ENCODE measurements around the gene LOXL3. TPM values are rescaled to one million over a fixed set of nuclear protein-coding genes. Genes with fewer than 3 reads are reported as not detected.

LOXL3 gene
- total and polyA plus RNA-seq, 2 donors (not counting 1 experiment from before 2014, with no cell fraction given): 0.97 to 1.2 TPM

DNA sequence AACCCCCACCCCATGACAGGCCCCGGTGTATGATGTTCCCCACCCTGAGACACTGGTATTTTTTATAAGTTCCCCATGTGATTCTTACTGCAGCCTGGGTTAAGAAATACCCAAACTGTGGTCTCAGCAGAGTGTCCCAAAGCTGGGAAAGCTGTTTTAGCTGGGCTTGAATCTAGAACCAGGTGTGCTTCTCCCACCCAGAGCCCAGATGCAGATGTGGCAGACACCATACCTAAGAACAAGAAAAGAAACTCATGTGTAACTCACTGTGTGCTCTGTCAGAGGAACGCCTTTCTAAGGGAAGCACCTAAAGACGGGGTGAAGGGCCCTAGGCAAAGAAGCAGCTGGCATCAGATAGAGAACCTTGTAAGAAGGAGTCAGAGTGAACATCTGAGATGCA is 24.7 kb upstream of the LOXL3 start:
- no peaks in the 10 kb centered on the region for H3K9me3 Mint-ChIP-seq (ENCODE audit: insufficient read depth)
- no peak overlapping the region for H3K4me3 ChIP-seq (ENCODE audit: control extremely low read depth in 1 of 5, extremely low read depth in 1 of 5, insufficient read depth in 1 of 5, low read depth in 2 of 5, low read length in 4 of 5)
- WGBS (ENCODE audit: insufficient coverage): 82% methylated on average over 3 of the region's 3 CpGs
- intact Hi-C loops (cut with micrococcal nuclease): no loop called here
- peaks cover 0 to 2% (median 0%) of the 10 kb centered on the region in 4 experiments for H3K27me3 ChIP-seq (replicated peaks in 1 of 4; ENCODE audit: control extremely low read depth in 1 of 4, control insufficient read depth in 3 of 4, insufficient read depth in 4 of 4, low read length in 3 of 4)
- peaks cover 35% of the 10 kb centered on the region for H3K4me1 Mint-ChIP-seq
- ATAC-seq (ENCODE audit: low read depth) (no peak), DNase-seq (no peak)
- H3K36me3 ChIP-seq (replicated peaks in 1 of 2; ENCODE audit: control extremely low read depth in 1 of 2, control insufficient read depth in 1 of 2, extremely low read depth in 1 of 2, insufficient read depth in 2 of 2, low read length in 1 of 2): no peaks in the 10 kb centered on the region
- peaks cover 28 to 33% of the 10 kb centered on the region in 2 donors for H3K4me1 ChIP-seq (ENCODE audit: control insufficient read depth in 2 of 2, insufficient read depth in 2 of 2, low read length in 2 of 2)
- H3K27ac Mint-ChIP-seq: no peak overlapping the region
- no peak overlapping the region for H3K4me3 Mint-ChIP-seq
- no peaks in the 10 kb centered on the region for H3K27me3 Mint-ChIP-seq
- H3K79me2 ChIP-seq (ENCODE audit: control insufficient read depth, insufficient read depth, low read length): no peaks in the 10 kb centered on the region
- H3K27ac ChIP-seq (ENCODE audit: low read length in 2 of 2): no peak overlapping the region
- TF ChIP-seq EZH2 (IDR thresholded peaks at IDR 0.05; ENCODE audit: borderline replicate concordance, insufficient read depth, low read depth, low read length, poor library complexity, severe bottlenecking): no peak
- TF ChIP-seq, protein P1, sequence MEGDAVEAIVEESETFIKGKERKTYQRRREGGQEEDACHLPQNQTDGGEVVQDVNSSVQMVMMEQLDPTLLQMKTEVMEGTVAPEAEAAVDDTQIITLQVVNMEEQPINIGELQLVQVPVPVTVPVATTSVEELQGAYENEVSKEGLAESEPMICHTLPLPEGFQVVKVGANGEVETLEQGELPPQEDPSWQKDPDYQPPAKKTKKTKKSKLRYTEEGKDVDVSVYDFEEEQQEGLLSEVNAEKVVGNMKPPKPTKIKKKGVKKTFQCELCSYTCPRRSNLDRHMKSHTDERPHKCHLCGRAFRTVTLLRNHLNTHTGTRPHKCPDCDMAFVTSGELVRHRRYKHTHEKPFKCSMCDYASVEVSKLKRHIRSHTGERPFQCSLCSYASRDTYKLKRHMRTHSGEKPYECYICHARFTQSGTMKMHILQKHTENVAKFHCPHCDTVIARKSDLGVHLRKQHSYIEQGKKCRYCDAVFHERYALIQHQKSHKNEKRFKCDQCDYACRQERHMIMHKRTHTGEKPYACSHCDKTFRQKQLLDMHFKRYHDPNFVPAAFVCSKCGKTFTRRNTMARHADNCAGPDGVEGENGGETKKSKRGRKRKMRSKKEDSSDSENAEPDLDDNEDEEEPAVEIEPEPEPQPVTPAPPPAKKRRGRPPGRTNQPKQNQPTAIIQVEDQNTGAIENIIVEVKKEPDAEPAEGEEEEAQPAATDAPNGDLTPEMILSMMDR (IDR thresholded peaks at IDR 0.05): no peak
- no peak overlapping the region for H3K9ac ChIP-seq (ENCODE audit: low read length)
- H4K20me1 ChIP-seq (ENCODE audit: control insufficient read depth, insufficient read depth, low read length, poor library complexity, severe bottlenecking): no peaks in the 10 kb centered on the region
- H3K4me2 ChIP-seq (replicated peaks; ENCODE audit: low read depth, low read length, poor library complexity, severe bottlenecking): no peak overlapping the region
- CTCF ChIA-PET: interaction anchor here (10.3 kb wide), 1 partner anchor 8 kb away, joined by 103 read pairs; no protein-coding TSS in a partner anchor
- no peaks in the 10 kb centered on the region for H3K9me3 ChIP-seq (ENCODE audit: control extremely low read depth in 1 of 3, control insufficient read depth in 2 of 3, insufficient read depth in 1 of 3, low read length in 2 of 3)
- POLR2A ChIA-PET: interaction anchor here (1.3 kb wide), 1 partner anchor 12 kb away, joined by 3 read pairs; no protein-coding TSS in a partner anchor
- no peak overlapping the region for H2AFZ ChIP-seq (ENCODE audit: insufficient read depth, low read depth, low read length, poor library complexity, severe bottlenecking)

DNA sequence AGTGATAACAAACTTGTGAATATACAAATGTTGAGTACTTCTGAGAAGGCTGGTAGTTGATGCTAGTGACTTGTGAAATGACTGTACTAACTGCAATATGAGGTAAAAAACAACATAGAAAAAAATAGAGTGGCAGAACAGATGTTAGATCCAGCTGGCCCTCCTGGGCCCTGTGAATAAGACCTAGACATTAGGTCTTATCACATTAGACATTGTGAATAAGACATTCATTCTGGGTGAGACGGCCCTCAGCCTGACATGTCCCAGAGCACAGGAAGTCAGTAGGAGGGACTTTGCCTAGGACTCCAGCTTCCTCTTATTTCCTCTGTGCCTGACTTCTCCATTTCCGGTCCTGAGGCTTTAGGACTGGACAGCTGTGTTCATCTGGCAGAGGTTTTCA is 23.7 kb upstream of the LOXL3 start:
- no peaks in the 10 kb centered on the region for H3K9me3 Mint-ChIP-seq (ENCODE audit: insufficient read depth)
- Histone ChIP-seq H3K27me3 (replicated peaks in 1 of 4; ENCODE audit: control extremely low read depth in 1 of 4, control insufficient read depth in 3 of 4, insufficient read depth in 4 of 4, low read length in 3 of 4) (peaks cover 0 to 2% (median 0%) of the 10 kb centered on the region in 4 experiments), H4K20me1 (ENCODE audit: control insufficient read depth, insufficient read depth, low read length, poor library complexity, severe bottlenecking) (no peaks in the 10 kb centered on the region), H3K79me2 (ENCODE audit: control insufficient read depth, insufficient read depth, low read length) (no peaks in the 10 kb centered on the region), H3K4me1 (ENCODE audit: control insufficient read depth in 2 of 2, insufficient read depth in 2 of 2, low read length in 2 of 2) (peaks cover 33 to 42% of the 10 kb centered on the region in 2 donors), H3K27ac (ENCODE audit: low read length in 2 of 2) (no peak overlapping the region), H3K9me3 (ENCODE audit: control extremely low read depth in 1 of 3, control insufficient read depth in 2 of 3, insufficient read depth in 1 of 3, low read length in 2 of 3) (no peaks in the 10 kb centered on the region), H3K4me3 (ENCODE audit: control extremely low read depth in 1 of 5, extremely low read depth in 1 of 5, insufficient read depth in 1 of 5, low read depth in 2 of 5, low read length in 4 of 5) (no peak overlapping the region), H3K9ac (ENCODE audit: low read length) (no peak overlapping the region), H3K4me2 (replicated peaks; ENCODE audit: low read depth, low read length, poor library complexity, severe bottlenecking) (no peak overlapping the region), H3K36me3 (replicated peaks in 1 of 2; ENCODE audit: control extremely low read depth in 1 of 2, control insufficient read depth in 1 of 2, extremely low read depth in 1 of 2, insufficient read depth in 2 of 2, low read length in 1 of 2) (no peaks in the 10 kb centered on the region), H2AFZ (ENCODE audit: insufficient read depth, low read depth, low read length, poor library complexity, severe bottlenecking) (no peak overlapping the region)
- no peaks in the 10 kb centered on the region for H3K27me3 Mint-ChIP-seq
- ChIA-PET CTCF (interaction anchor here (10.3 kb wide), 1 partner anchor 9 kb away, joined by 103 read pairs; no protein-coding TSS in a partner anchor), POLR2A (interaction anchor here (1.3 kb wide), 1 partner anchor 11 kb away, joined by 3 read pairs; no protein-coding TSS in a partner anchor)
- TF ChIP-seq EZH2 (IDR thresholded peaks at IDR 0.05; ENCODE audit: borderline replicate concordance, insufficient read depth, low read depth, low read length, poor library complexity, severe bottlenecking): no peak
- TF ChIP-seq, protein P1 (IDR thresholded peaks at IDR 0.05): no peak
- no peak overlapping the region for H3K4me3 Mint-ChIP-seq
- WGBS (ENCODE audit: insufficient coverage): 20% methylated on average over 1 of the region's 2 CpGs
- intact Hi-C loops (cut with micrococcal nuclease): no loop called here
- ATAC-seq (ENCODE audit: low read depth) (no peak), DNase-seq (no peak)
- peaks cover 39% of the 10 kb centered on the region for H3K4me1 Mint-ChIP-seq
- H3K27ac Mint-ChIP-seq: no peak overlapping the region
